Central memory CD4-positive, alpha-beta T cell (primary cell): ENCODE data around the gene CNOT4.

Source experiments
- DNase-seq: peaks from one replicate; pipeline ENCODE4 v3.0.0; 2022

Gene CNOT4

GRCh38 chr7:135391514-135391913 is 118.4 kb downstream of the CNOT4 start:
- DNase-seq = no peak

- DNase-seq = no peak
Observed at GRCh38 chr7:135390829-135391228, 119.1 kb downstream of the CNOT4 start.

GRCh38 chr7:135389971-135390370 is 119.9 kb downstream of the CNOT4 start:
- no peak for DNase-seq

- no peak for DNase-seq
Observed at GRCh38 chr7:135388616-135389015, 121.3 kb downstream of the CNOT4 start.

- no peak for DNase-seq
Observed at GRCh38 chr7:135386776-135387175, 123.1 kb downstream of the CNOT4 start.

- no peak for DNase-seq
Observed at GRCh38 chr7:135386181-135386580, 123.7 kb downstream of the CNOT4 start.

- DNase-seq = no peak
Observed at GRCh38 chr7:135385209-135385608, 124.7 kb downstream of the CNOT4 start.

- DNase-seq = no peak
Observed at GRCh38 chr7:135383525-135384175, 126.3 kb downstream of the CNOT4 start.

GRCh38 chr7:135382173-135382572 is 127.7 kb downstream of the CNOT4 start:
- no peak for DNase-seq

- no peak for DNase-seq
Observed at GRCh38 chr7:135381369-135381768, 128.5 kb downstream of the CNOT4 start.

GRCh38 chr7:135380351-135380750 is 129.6 kb downstream of the CNOT4 start:
- DNase-seq = no peak

- DNase-seq = no peak
Observed at GRCh38 chr7:135377171-135377570, 132.7 kb downstream of the CNOT4 start.

- no peak for DNase-seq
Observed at GRCh38 chr7:135375908-135376699, 133.8 kb downstream of the CNOT4 start.

GRCh38 chr7:135374736-135375135 is 135.2 kb downstream of the CNOT4 start:
- no peak for DNase-seq

- DNase-seq = no peak
Observed at GRCh38 chr7:135372222-135372621, 137.7 kb downstream of the CNOT4 start.

GRCh38 chr7:135370656-135371055 is 139.2 kb downstream of the CNOT4 start:
- DNase-seq = no peak

- no peak for DNase-seq
Observed at GRCh38 chr7:135369405-135369804, 140.5 kb downstream of the CNOT4 start.

GRCh38 chr7:135368416-135369186 is 141.3 kb downstream of the CNOT4 start:
- no peak for DNase-seq

GRCh38 chr7:135366843-135367508 is 142.9 kb downstream of the CNOT4 start:
- no peak for DNase-seq

- no peak for DNase-seq
Observed at GRCh38 chr7:135365721-135366120, 144.2 kb downstream of the CNOT4 start.

GRCh38 chr7:135364206-135364605 is 145.7 kb downstream of the CNOT4 start:
- no peak for DNase-seq

GRCh38 chr7:135362871-135363270 is 147.0 kb downstream of the CNOT4 start:
- no peak for DNase-seq

GRCh38 chr7:135361788-135362187 is 148.1 kb downstream of the CNOT4 start:
- no peak for DNase-seq
